H9 (cell line): Measurements from ENCODE around the gene BACH1. TPM values are rescaled to one million over a fixed set of nuclear protein-coding genes. Genes with fewer than 3 reads are reported as not detected.

Source experiments
- DNase-seq: peaks from one replicate; pipeline ENCODE4 v3.0.0-alpha.2; 2017
- H2AFZ ChIP-seq: one replicate; pipeline ENCODE4 v1.6.1; 2013; ENCODE audit warnings: mild to moderate bottlenecking, low read length, control low read depth, moderate library complexity
- H2AK5ac ChIP-seq: 2 replicates; pipeline ENCODE4 v1.6.1; 2013; ENCODE audit warnings: low read length, control low read depth, mixed read lengths; ENCODE audit not compliant: insufficient read length
- H2BK120ac ChIP-seq: one replicate; pipeline ENCODE4 v1.6.1; 2013; ENCODE audit warnings: low read depth, mild to moderate bottlenecking, low read length, control low read depth, inconsistent platforms; ENCODE audit not compliant: poor library complexity, severe bottlenecking
- H2BK12ac ChIP-seq: 2 replicates; pipeline ENCODE4 v1.6.1; 2013; ENCODE audit warnings: low read length, control low read depth, mixed read lengths, low read depth; ENCODE audit not compliant: insufficient read length
- H2BK15ac ChIP-seq: 2 replicates; pipeline ENCODE4 v1.6.1; 2013; ENCODE audit warnings: low read depth, low read length, control low read depth
- H2BK20ac ChIP-seq: one replicate; pipeline ENCODE4 v1.6.1; 2013; ENCODE audit warnings: low read depth, mild to moderate bottlenecking, low read length, control low read depth, inconsistent platforms; ENCODE audit not compliant: poor library complexity, severe bottlenecking
- H2BK5ac ChIP-seq: 2 replicates; pipeline ENCODE4 v1.6.1; 2013; ENCODE audit warnings: low read length, control low read depth, mixed read lengths; ENCODE audit not compliant: insufficient read length
- H3K14ac ChIP-seq: 2 replicates; pipeline ENCODE4 v1.6.1; 2013; ENCODE audit warnings: low read length, control low read depth; ENCODE audit not compliant: insufficient read depth
- H3K18ac ChIP-seq: 2 replicates; pipeline ENCODE4 v1.6.1; 2013; ENCODE audit warnings: low read depth, mild to moderate bottlenecking, mixed read lengths, low read length, control low read depth; ENCODE audit not compliant: insufficient read length
- H3K23ac ChIP-seq: 2 replicates; pipeline ENCODE4 v1.6.1; 2013; ENCODE audit warnings: low read length, control low read depth, mixed read lengths, low read depth; ENCODE audit not compliant: insufficient read length
- H3K23me2 ChIP-seq: 2 replicates; pipeline ENCODE4 v1.6.1; 2013; ENCODE audit warnings: low read depth, mild to moderate bottlenecking, mixed read lengths, low read length, control low read depth; ENCODE audit not compliant: insufficient read length, poor library complexity, severe bottlenecking
- H3K27ac ChIP-seq: 2 replicates; pipeline ENCODE4 v1.5.1; 2013; ENCODE audit warnings: low read length, control low read depth, mixed read lengths, low read depth; ENCODE audit not compliant: insufficient read length
- H3K27me3 ChIP-seq: 2 replicates; pipeline ENCODE4 v1.6.1; 2013; ENCODE audit warnings: low read length, control low read depth, inconsistent platforms; ENCODE audit not compliant: insufficient read depth
- H3K4ac ChIP-seq: 2 replicates; pipeline ENCODE4 v1.6.1; 2013; ENCODE audit warnings: low read depth, mild to moderate bottlenecking, control low read depth, inconsistent platforms, low read length, moderate library complexity
- H3K4me1 ChIP-seq: 2 replicates; pipeline ENCODE4 v1.6.1; 2013; ENCODE audit warnings: low read length, control low read depth, inconsistent platforms; ENCODE audit not compliant: insufficient read depth
- H3K4me2 ChIP-seq: 2 replicates; pipeline ENCODE4 v1.6.1; 2013; ENCODE audit warnings: low read length, control low read depth, mixed read lengths; ENCODE audit not compliant: insufficient read length, insufficient read depth
- H3K56ac ChIP-seq: 2 replicates; pipeline ENCODE4 v1.6.1; 2013; ENCODE audit warnings: low read depth, mild to moderate bottlenecking, mixed read lengths, low read length, control low read depth; ENCODE audit not compliant: insufficient read length
- H3K79me1 ChIP-seq: 2 replicates; pipeline ENCODE4 v1.6.1; 2013; ENCODE audit warnings: low read depth, mild to moderate bottlenecking, moderate library complexity, low read length, control low read depth, inconsistent platforms; ENCODE audit not compliant: insufficient read depth, poor library complexity, severe bottlenecking
- H3K79me2 ChIP-seq: 2 replicates; pipeline ENCODE4 v1.6.1; 2013; ENCODE audit warnings: low read length, control low read depth, inconsistent platforms; ENCODE audit not compliant: insufficient read depth
- H3K9ac ChIP-seq: 2 replicates; pipeline ENCODE4 v1.6.1; 2013; ENCODE audit warnings: low read length, control low read depth, mixed read lengths; ENCODE audit not compliant: insufficient read length; ENCODE audit errors: extremely low read depth
- H3K9me3 ChIP-seq: one replicate; pipeline ENCODE4 v1.6.1; 2013; ENCODE audit warnings: low read depth, low read length, inconsistent platforms; ENCODE audit not compliant: control insufficient read depth
- H3T11ph ChIP-seq: one replicate; pipeline ENCODE4 v1.6.1; 2013; ENCODE audit warnings: mild to moderate bottlenecking, low read length, control low read depth, inconsistent platforms
- H4K20me1 ChIP-seq: one replicate; pipeline ENCODE4 v1.6.1; 2013; ENCODE audit not compliant: control insufficient read depth, insufficient read length, insufficient read depth
- H4K5ac ChIP-seq: 2 replicates; pipeline ENCODE4 v1.6.1; 2013; ENCODE audit warnings: low read depth, mild to moderate bottlenecking, mixed read lengths, low read length, control low read depth; ENCODE audit not compliant: insufficient read length
- H4K8ac ChIP-seq: replicated peaks from 2 replicates; pipeline ENCODE4 v1.6.1; 2013; ENCODE audit warnings: low read length, control low read depth, mixed read lengths, low read depth; ENCODE audit not compliant: insufficient read length
- H4K91ac ChIP-seq: 2 replicates; pipeline ENCODE4 v1.6.1; 2013; ENCODE audit warnings: low read depth, mild to moderate bottlenecking, moderate library complexity, mixed read lengths, low read length, control low read depth; ENCODE audit not compliant: insufficient read length
- H3K27ac Mint-ChIP-seq, 3 experiments: 2 replicates in 2 of 3; 3 replicates in 1 of 3; pipeline ENCODE4 v1.8.0; 2020 to 2021; ENCODE audit warnings: mixed read lengths in 3 of 3, mild to moderate bottlenecking in 1 of 3, moderate library complexity in 1 of 3
- H3K27me3 Mint-ChIP-seq: 2 replicates; pipeline ENCODE4 v1.8.0; 2021; ENCODE audit warnings: low read depth, mild to moderate bottlenecking, moderate library complexity, mixed read lengths
- H3K36me3 Mint-ChIP-seq, 3 experiments: 2 replicates in 2 of 3; 3 replicates in 1 of 3; pipeline ENCODE4 v1.8.0; 2020 to 2021; ENCODE audit warnings: low read depth in 3 of 3, mixed read lengths in 3 of 3; ENCODE audit not compliant: insufficient read depth in 1 of 3
- H3K4me1 Mint-ChIP-seq, 2 experiments: 2 replicates each; pipeline ENCODE4 v1.8.0; 2020; ENCODE audit warnings: mixed read lengths in 2 of 2
- H3K4me3 Mint-ChIP-seq, 2 experiments: 2 replicates in 1 of 2; 3 replicates in 1 of 2; pipeline ENCODE4 v1.8.0; 2020 to 2021; ENCODE audit warnings: mild to moderate bottlenecking in 2 of 2, mixed read lengths in 2 of 2, moderate library complexity in 1 of 2
- H3K9me3 Mint-ChIP-seq, 2 experiments: 2 replicates in 1 of 2; 3 replicates in 1 of 2; pipeline ENCODE4 v1.8.0; 2020; ENCODE audit warnings: mild to moderate bottlenecking in 2 of 2, mixed read lengths in 2 of 2, moderate library complexity in 1 of 2
- WGBS: extraction: QIAGEN DNeasy Blood & Tissue Kit; methylation state at CpG from one replicate; pipeline ENCODE4 v1.1.7; 2013; ENCODE audit warnings: missing lambda C conversion rate, low lambda C conversion rate, mixed read lengths; ENCODE audit not compliant: insufficient read length; ENCODE audit errors: extremely low coverage; 5-methylcytosine and 5-hydroxymethylcytosine counted together
- total RNA-seq: library from RNA; stranded (reverse); gene quantifications from 2 replicates; pipeline ENCODE4 v1.2.1, GENCODE V29; 2021
- TF ChIP-seq, protein P1 (sequence below): fragments of 200-600 bp; sonication (generic); conservative IDR thresholded peaks from 3 replicates; pipeline ENCODE4 v1.8.0; 2021; ENCODE audit warnings: antibody characterized with exemption, mild to moderate bottlenecking

Gene BACH1
- total RNA-seq, 1 experiment from 2014 or later = 42.4 TPM

GRCh38 chr21:29394051-29394450 is 95.3 kb downstream of the BACH1 start:
- WGBS = no CpG with 5 or more reads among the region's 2 CpGs
- no peaks in the 10 kb centered on the region for H3K9me3 ChIP-seq
- H3K27me3 ChIP-seq = no peaks in the 10 kb centered on the region
- no peak overlapping the region for H3K4ac ChIP-seq
- H3K18ac ChIP-seq = no peak overlapping the region
- Mint-ChIP-seq H3K27me3 (no peaks in the 10 kb centered on the region), H3K36me3 (peaks cover 11 to 17% (median 11%) of the 10 kb centered on the region in 3 experiments; a peak in 6 of 7 replicates), H3K4me3 (no peak overlapping the region), H3K9me3 (peaks cover 20 to 22% of the 10 kb centered on the region in 2 experiments), H3K27ac (no peak overlapping the region), H3K4me1 (peaks cover 0 to 6% of the 10 kb centered on the region in 2 experiments; a peak in 2 of 4 replicates)
- H3K14ac ChIP-seq = no peak overlapping the region
- H2AK5ac ChIP-seq = no peak overlapping the region
- H4K8ac ChIP-seq = no peak overlapping the region
- H2AFZ ChIP-seq = no peak overlapping the region
- no peak overlapping the region for H2BK15ac ChIP-seq
- no peaks in the 10 kb centered on the region for H4K20me1 ChIP-seq
- H4K5ac ChIP-seq = no peak overlapping the region
- H3K56ac ChIP-seq = no peak overlapping the region
- TF ChIP-seq, protein P1, sequence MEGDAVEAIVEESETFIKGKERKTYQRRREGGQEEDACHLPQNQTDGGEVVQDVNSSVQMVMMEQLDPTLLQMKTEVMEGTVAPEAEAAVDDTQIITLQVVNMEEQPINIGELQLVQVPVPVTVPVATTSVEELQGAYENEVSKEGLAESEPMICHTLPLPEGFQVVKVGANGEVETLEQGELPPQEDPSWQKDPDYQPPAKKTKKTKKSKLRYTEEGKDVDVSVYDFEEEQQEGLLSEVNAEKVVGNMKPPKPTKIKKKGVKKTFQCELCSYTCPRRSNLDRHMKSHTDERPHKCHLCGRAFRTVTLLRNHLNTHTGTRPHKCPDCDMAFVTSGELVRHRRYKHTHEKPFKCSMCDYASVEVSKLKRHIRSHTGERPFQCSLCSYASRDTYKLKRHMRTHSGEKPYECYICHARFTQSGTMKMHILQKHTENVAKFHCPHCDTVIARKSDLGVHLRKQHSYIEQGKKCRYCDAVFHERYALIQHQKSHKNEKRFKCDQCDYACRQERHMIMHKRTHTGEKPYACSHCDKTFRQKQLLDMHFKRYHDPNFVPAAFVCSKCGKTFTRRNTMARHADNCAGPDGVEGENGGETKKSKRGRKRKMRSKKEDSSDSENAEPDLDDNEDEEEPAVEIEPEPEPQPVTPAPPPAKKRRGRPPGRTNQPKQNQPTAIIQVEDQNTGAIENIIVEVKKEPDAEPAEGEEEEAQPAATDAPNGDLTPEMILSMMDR = no peak
- H3T11ph ChIP-seq = no peak overlapping the region
- no peak overlapping the region for H3K9ac ChIP-seq
- no peak for DNase-seq
- no peak overlapping the region for H3K4me2 ChIP-seq
- no peaks in the 10 kb centered on the region for H3K23me2 ChIP-seq
- H3K79me1 ChIP-seq = no peaks in the 10 kb centered on the region
- no peak overlapping the region for H2BK12ac ChIP-seq
- no peak overlapping the region for H2BK20ac ChIP-seq
- H3K79me2 ChIP-seq = no peaks in the 10 kb centered on the region
- no peak overlapping the region for H2BK120ac ChIP-seq
- no peaks in the 10 kb centered on the region for H3K4me1 ChIP-seq
- no peak overlapping the region for H2BK5ac ChIP-seq
- H3K23ac ChIP-seq = no peak overlapping the region
- no peak overlapping the region for H3K27ac ChIP-seq
- H4K91ac ChIP-seq = no peak overlapping the region

Other genes starting within 250 kb of the BACH1 start
- 347 and 356 TPM in 2 replicates for gene CCT8, start 225.3 kb upstream of the BACH1 start, total RNA-seq
- not detected in 2 replicates for gene MAP3K7CL, start 168.3 kb upstream of the BACH1 start, total RNA-seq